ENCODE data around the gene SLC12A7.

Gene SLC12A7

GRCh38 chr5:1123418-1124147, 11.7 kb upstream of the SLC12A7 start:
- no peaks in the 10 kb centered on the region for H3K9me3 ChIP-seq (ENCODE audit: control insufficient read depth, insufficient read depth, low read length)
- H3K27ac ChIP-seq (ENCODE audit: low read depth, low read length) = no peak overlapping the region
- H3K27me3 ChIP-seq (ENCODE audit: control insufficient read depth, insufficient read depth, low read length) = no peaks in the 10 kb centered on the region
- H3K4me3 ChIP-seq (ENCODE audit: low read depth, low read length) = no peak overlapping the region
- H3K4me1 ChIP-seq (ENCODE audit: control insufficient read depth, insufficient read depth, low read length) = peaks cover 7% of the 10 kb centered on the region; the same call in 1 of the 2 replicates
- no peaks in the 10 kb centered on the region for H3K36me3 ChIP-seq (ENCODE audit: control insufficient read depth, insufficient read depth, low read length)
- no peak overlapping the region for H3K9ac ChIP-seq (ENCODE audit: low read depth, low read length)

- no peak overlapping the region for H3K27ac ChIP-seq (ENCODE audit: low read depth, low read length)
- no peaks in the 10 kb centered on the region for H3K27me3 ChIP-seq (ENCODE audit: control insufficient read depth, insufficient read depth, low read length)
- H3K4me1 ChIP-seq (ENCODE audit: control insufficient read depth, insufficient read depth, low read length) = peaks cover 10% of the 10 kb centered on the region; the same call in 1 of the 2 replicates
- no peaks in the 10 kb centered on the region for H3K36me3 ChIP-seq (ENCODE audit: control insufficient read depth, insufficient read depth, low read length)
- no peaks in the 10 kb centered on the region for H3K9me3 ChIP-seq (ENCODE audit: control insufficient read depth, insufficient read depth, low read length)
- H3K4me3 ChIP-seq (ENCODE audit: low read depth, low read length) = no peak overlapping the region
- H3K9ac ChIP-seq (ENCODE audit: low read depth, low read length) = no peak overlapping the region
These were observed 10.8 kb upstream of the SLC12A7 start for GRCh38 chr5:1122511-1123294.

GRCh38 chr5:1121891-1122290, 10.0 kb upstream of the SLC12A7 start:
- Histone ChIP-seq H3K9ac (ENCODE audit: low read depth, low read length) (no peak overlapping the region), H3K27me3 (ENCODE audit: control insufficient read depth, insufficient read depth, low read length) (no peaks in the 10 kb centered on the region), H3K36me3 (ENCODE audit: control insufficient read depth, insufficient read depth, low read length) (no peaks in the 10 kb centered on the region), H3K27ac (ENCODE audit: low read depth, low read length) (no peak overlapping the region), H3K4me3 (ENCODE audit: low read depth, low read length) (no peak overlapping the region), H3K9me3 (ENCODE audit: control insufficient read depth, insufficient read depth, low read length) (no peaks in the 10 kb centered on the region), H3K4me1 (ENCODE audit: control insufficient read depth, insufficient read depth, low read length) (peaks cover 10% of the 10 kb centered on the region; the same call in 1 of the 2 replicates)

- Histone ChIP-seq H3K27ac (ENCODE audit: low read depth, low read length) (no peak overlapping the region), H3K36me3 (ENCODE audit: control insufficient read depth, insufficient read depth, low read length) (no peaks in the 10 kb centered on the region), H3K9me3 (ENCODE audit: control insufficient read depth, insufficient read depth, low read length) (no peaks in the 10 kb centered on the region), H3K9ac (ENCODE audit: low read depth, low read length) (no peak overlapping the region), H3K4me1 (ENCODE audit: control insufficient read depth, insufficient read depth, low read length) (peaks cover 10% of the 10 kb centered on the region; the same call in 1 of the 2 replicates), H3K27me3 (ENCODE audit: control insufficient read depth, insufficient read depth, low read length) (no peaks in the 10 kb centered on the region), H3K4me3 (ENCODE audit: low read depth, low read length) (no peak overlapping the region)
These were observed 9.2 kb upstream of the SLC12A7 start for GRCh38 chr5:1121044-1121443.

- Histone ChIP-seq H3K9me3 (ENCODE audit: control insufficient read depth, insufficient read depth, low read length) (no peaks in the 10 kb centered on the region), H3K27ac (ENCODE audit: low read depth, low read length) (no peak overlapping the region), H3K4me1 (ENCODE audit: control insufficient read depth, insufficient read depth, low read length) (peaks cover 10% of the 10 kb centered on the region; the same call in 1 of the 2 replicates), H3K9ac (ENCODE audit: low read depth, low read length) (no peak overlapping the region), H3K4me3 (ENCODE audit: low read depth, low read length) (no peak overlapping the region), H3K36me3 (ENCODE audit: control insufficient read depth, insufficient read depth, low read length) (no peaks in the 10 kb centered on the region), H3K27me3 (ENCODE audit: control insufficient read depth, insufficient read depth, low read length) (no peaks in the 10 kb centered on the region)
These were observed 8.6 kb upstream of the SLC12A7 start for GRCh38 chr5:1120236-1120999.

- Histone ChIP-seq H3K9me3 (ENCODE audit: control insufficient read depth, insufficient read depth, low read length) (no peaks in the 10 kb centered on the region), H3K27ac (ENCODE audit: low read depth, low read length) (no peak overlapping the region), H3K9ac (ENCODE audit: low read depth, low read length) (no peak overlapping the region), H3K27me3 (ENCODE audit: control insufficient read depth, insufficient read depth, low read length) (no peaks in the 10 kb centered on the region), H3K36me3 (ENCODE audit: control insufficient read depth, insufficient read depth, low read length) (no peaks in the 10 kb centered on the region), H3K4me3 (ENCODE audit: low read depth, low read length) (no peak overlapping the region), H3K4me1 (ENCODE audit: control insufficient read depth, insufficient read depth, low read length) (peaks cover 10% of the 10 kb centered on the region; the same call in 1 of the 2 replicates)
These were observed 7.5 kb upstream of the SLC12A7 start for GRCh38 chr5:1119312-1119831.

- Histone ChIP-seq H3K27ac (ENCODE audit: low read depth, low read length) (no peak overlapping the region), H3K27me3 (ENCODE audit: control insufficient read depth, insufficient read depth, low read length) (no peaks in the 10 kb centered on the region), H3K9me3 (ENCODE audit: control insufficient read depth, insufficient read depth, low read length) (no peaks in the 10 kb centered on the region), H3K9ac (ENCODE audit: low read depth, low read length) (no peak overlapping the region), H3K36me3 (ENCODE audit: control insufficient read depth, insufficient read depth, low read length) (no peaks in the 10 kb centered on the region), H3K4me1 (ENCODE audit: control insufficient read depth, insufficient read depth, low read length) (peaks cover 10% of the 10 kb centered on the region; the same call in 1 of the 2 replicates), H3K4me3 (ENCODE audit: low read depth, low read length) (no peak overlapping the region)
These were observed 6.9 kb upstream of the SLC12A7 start for GRCh38 chr5:1118738-1119137.

- Histone ChIP-seq H3K4me3 (ENCODE audit: low read depth, low read length) (no peak overlapping the region), H3K4me1 (ENCODE audit: control insufficient read depth, insufficient read depth, low read length) (peaks cover 10% of the 10 kb centered on the region; the same call in 1 of the 2 replicates), H3K9ac (ENCODE audit: low read depth, low read length) (no peak overlapping the region), H3K27me3 (ENCODE audit: control insufficient read depth, insufficient read depth, low read length) (no peaks in the 10 kb centered on the region), H3K27ac (ENCODE audit: low read depth, low read length) (no peak overlapping the region), H3K9me3 (ENCODE audit: control insufficient read depth, insufficient read depth, low read length) (no peaks in the 10 kb centered on the region), H3K36me3 (ENCODE audit: control insufficient read depth, insufficient read depth, low read length) (no peaks in the 10 kb centered on the region)
These were observed 6.4 kb upstream of the SLC12A7 start for GRCh38 chr5:1118231-1118698.

- Histone ChIP-seq H3K9ac (ENCODE audit: low read depth, low read length) (no peak overlapping the region), H3K4me3 (ENCODE audit: low read depth, low read length) (no peak overlapping the region), H3K9me3 (ENCODE audit: control insufficient read depth, insufficient read depth, low read length) (no peaks in the 10 kb centered on the region), H3K27me3 (ENCODE audit: control insufficient read depth, insufficient read depth, low read length) (no peaks in the 10 kb centered on the region), H3K27ac (ENCODE audit: low read depth, low read length) (no peak overlapping the region), H3K36me3 (ENCODE audit: control insufficient read depth, insufficient read depth, low read length) (no peaks in the 10 kb centered on the region), H3K4me1 (ENCODE audit: control insufficient read depth, insufficient read depth, low read length) (peaks cover 10% of the 10 kb centered on the region; the same call in 1 of the 2 replicates)
These were observed 5.1 kb upstream of the SLC12A7 start for GRCh38 chr5:1116977-1117376.

GRCh38 chr5:1116109-1116740, 4.4 kb upstream of the SLC12A7 start:
- Histone ChIP-seq H3K36me3 (ENCODE audit: control insufficient read depth, insufficient read depth, low read length) (no peaks in the 10 kb centered on the region), H3K27me3 (ENCODE audit: control insufficient read depth, insufficient read depth, low read length) (no peaks in the 10 kb centered on the region), H3K9ac (ENCODE audit: low read depth, low read length) (no peak overlapping the region), H3K27ac (ENCODE audit: low read depth, low read length) (no peak overlapping the region), H3K4me1 (ENCODE audit: control insufficient read depth, insufficient read depth, low read length) (peaks cover 10% of the 10 kb centered on the region; the same call in 1 of the 2 replicates), H3K4me3 (ENCODE audit: low read depth, low read length) (no peak overlapping the region), H3K9me3 (ENCODE audit: control insufficient read depth, insufficient read depth, low read length) (no peaks in the 10 kb centered on the region)

Data from HUES48 (cell line).